Parathyroid adenoma (tissue), 2 donors: ENCODE data around the gene MYRF.

Experiments used
- H2AFZ ChIP-seq: fragments of 300-600 bp; sonication (generic); one replicate; pipeline ENCODE4 v1.7.0; 2017; ENCODE audit warnings: antibody characterized with exemption, mild to moderate bottlenecking
- H3K27ac ChIP-seq: fragments of 300-600 bp; sonication (generic); one replicate; pipeline ENCODE4 v1.7.0; 2017
- H3K27me3 ChIP-seq: fragments of 300-600 bp; sonication (generic); one replicate; pipeline ENCODE4 v1.7.0; 2017; ENCODE audit warnings: low read length; ENCODE audit not compliant: control insufficient read depth, insufficient read depth
- H3K36me3 ChIP-seq: fragments of 300-600 bp; sonication (generic); one replicate; pipeline ENCODE4 v1.7.0; 2017; ENCODE audit warnings: low read length; ENCODE audit not compliant: control insufficient read depth, insufficient read depth
- H3K4me1 ChIP-seq: fragments of 300-600 bp; sonication (generic); one replicate; pipeline ENCODE4 v1.7.0; 2017; ENCODE audit warnings: control low read depth
- H3K4me2 ChIP-seq: fragments of 300-600 bp; sonication (generic); one replicate; pipeline ENCODE4 v1.7.0; 2017; ENCODE audit warnings: low read length
- H3K4me3 ChIP-seq: fragments of 300-600 bp; sonication (generic); one replicate; pipeline ENCODE4 v1.7.0; 2017; ENCODE audit warnings: low read depth, low read length
- H3K79me2 ChIP-seq: fragments of 300-600 bp; sonication (generic); one replicate; pipeline ENCODE4 v1.7.0; 2017; ENCODE audit warnings: control low read depth
- H3K9ac ChIP-seq: fragments of 300-600 bp; sonication (generic); one replicate; pipeline ENCODE4 v1.7.0; 2017; ENCODE audit warnings: mild to moderate bottlenecking
- H3K9me3 ChIP-seq: fragments of 300-600 bp; sonication (generic); one replicate; pipeline ENCODE4 v1.7.0; 2017; ENCODE audit warnings: low read length; ENCODE audit not compliant: control insufficient read depth
- TF ChIP-seq, protein P1 (sequence below): fragments of 300-600 bp; sonication (generic); IDR thresholded peaks from one replicate; pipeline ENCODE4 v1.7.0; 2017; ENCODE audit warnings: antibody characterized with exemption, mild to moderate bottlenecking
- donor health status: primary hyperparathyroidism.

Gene MYRF

GRCh38 chr11:61778920-61779650 lies 26.6 kb downstream of the MYRF start:
- H3K4me3 ChIP-seq = no peak overlapping the region
- H3K27ac ChIP-seq = no peak overlapping the region
- H3K36me3 ChIP-seq = no peaks in the 10 kb centered on the region
- H3K27me3 ChIP-seq = no peaks in the 10 kb centered on the region
- no peaks in the 10 kb centered on the region for H3K79me2 ChIP-seq
- H3K9ac ChIP-seq = no peak overlapping the region
- no peaks in the 10 kb centered on the region for H3K9me3 ChIP-seq
- H2AFZ ChIP-seq = no peak overlapping the region
- H3K4me2 ChIP-seq = no peak overlapping the region
- TF ChIP-seq, protein P1, sequence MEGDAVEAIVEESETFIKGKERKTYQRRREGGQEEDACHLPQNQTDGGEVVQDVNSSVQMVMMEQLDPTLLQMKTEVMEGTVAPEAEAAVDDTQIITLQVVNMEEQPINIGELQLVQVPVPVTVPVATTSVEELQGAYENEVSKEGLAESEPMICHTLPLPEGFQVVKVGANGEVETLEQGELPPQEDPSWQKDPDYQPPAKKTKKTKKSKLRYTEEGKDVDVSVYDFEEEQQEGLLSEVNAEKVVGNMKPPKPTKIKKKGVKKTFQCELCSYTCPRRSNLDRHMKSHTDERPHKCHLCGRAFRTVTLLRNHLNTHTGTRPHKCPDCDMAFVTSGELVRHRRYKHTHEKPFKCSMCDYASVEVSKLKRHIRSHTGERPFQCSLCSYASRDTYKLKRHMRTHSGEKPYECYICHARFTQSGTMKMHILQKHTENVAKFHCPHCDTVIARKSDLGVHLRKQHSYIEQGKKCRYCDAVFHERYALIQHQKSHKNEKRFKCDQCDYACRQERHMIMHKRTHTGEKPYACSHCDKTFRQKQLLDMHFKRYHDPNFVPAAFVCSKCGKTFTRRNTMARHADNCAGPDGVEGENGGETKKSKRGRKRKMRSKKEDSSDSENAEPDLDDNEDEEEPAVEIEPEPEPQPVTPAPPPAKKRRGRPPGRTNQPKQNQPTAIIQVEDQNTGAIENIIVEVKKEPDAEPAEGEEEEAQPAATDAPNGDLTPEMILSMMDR = no peak
- H3K4me1 ChIP-seq = no peaks in the 10 kb centered on the region

- Histone ChIP-seq H2AFZ (no peak overlapping the region), H3K9me3 (no peaks in the 10 kb centered on the region), H3K4me1 (no peaks in the 10 kb centered on the region), H3K9ac (no peak overlapping the region), H3K79me2 (no peaks in the 10 kb centered on the region), H3K4me2 (no peak overlapping the region), H3K27me3 (no peaks in the 10 kb centered on the region), H3K36me3 (no peaks in the 10 kb centered on the region), H3K27ac (no peak overlapping the region), H3K4me3 (no peak overlapping the region)
- TF ChIP-seq, protein P1 = no peak
Measured at GRCh38 chr11:61779666-61780525, 27.5 kb downstream of the MYRF start.

- Histone ChIP-seq H2AFZ (no peak overlapping the region), H3K4me2 (no peak overlapping the region), H3K9me3 (no peaks in the 10 kb centered on the region), H3K27me3 (no peaks in the 10 kb centered on the region), H3K4me1 (no peaks in the 10 kb centered on the region), H3K27ac (no peak overlapping the region), H3K4me3 (no peak overlapping the region), H3K79me2 (no peaks in the 10 kb centered on the region), H3K9ac (no peak overlapping the region), H3K36me3 (no peaks in the 10 kb centered on the region)
- TF ChIP-seq, protein P1 = no peak
Measured at GRCh38 chr11:61780581-61781162, 28.2 kb downstream of the MYRF start.

GRCh38 chr11:61781585-61781984 lies 29.1 kb downstream of the MYRF start:
- TF ChIP-seq, protein P1 = no peak
- Histone ChIP-seq H3K27ac (no peak overlapping the region), H3K36me3 (no peaks in the 10 kb centered on the region)

More at GRCh38 chr11:61781585-61781984, 29.1 kb downstream of the MYRF start:
- Histone ChIP-seq H3K79me2 (no peaks in the 10 kb centered on the region), H2AFZ (no peak overlapping the region), H3K9me3 (no peaks in the 10 kb centered on the region), H3K4me3 (no peak overlapping the region), H3K4me1 (no peaks in the 10 kb centered on the region), H3K4me2 (no peak overlapping the region), H3K9ac (no peak overlapping the region), H3K27me3 (no peaks in the 10 kb centered on the region)
